WTC11 (cell line): ENCODE results near the gene IL10RB. TPM values are rescaled to one million over a fixed set of nuclear protein-coding genes. Genes with fewer than 3 reads are reported as not detected.

Source experiments
- ATAC-seq: fragments of 200-7000 bp; cut with Tn5 transposase; 2 replicates; pipeline ENCODE4 v1.10.0; 2021; ENCODE audit warnings: mild to moderate bottlenecking, moderate library complexity
- CTCF ChIA-PET: fragments of 300-600 bp; sonication (Branson Sonifier 250); formaldehyde crosslinking; loops from one replicate; lab custom pipeline; 2021; ENCODE audit warnings: antibody characterized with exemption; lab: Charles Lee
- POLR2A ChIA-PET: fragments of 350-600 bp; sonication (Branson Sonifier 250); formaldehyde crosslinking; loops from one replicate; lab custom pipeline; 2021; ENCODE audit warnings: antibody characterized with exemption; lab: Charles Lee
- DNase-seq: peaks from one replicate; pipeline ENCODE4 v3.0.0; 2021; ENCODE audit warnings: low spot score
- H3K27ac Mint-ChIP-seq: 2 replicates; pipeline ENCODE4 v1.8.0; 2021; ENCODE audit warnings: mixed read lengths
- H3K27me3 Mint-ChIP-seq: 2 replicates; pipeline ENCODE4 v1.8.0; 2021; ENCODE audit warnings: low read depth, mild to moderate bottlenecking, moderate library complexity, mixed read lengths
- H3K36me3 Mint-ChIP-seq: 2 replicates; pipeline ENCODE4 v1.8.0; 2021; ENCODE audit warnings: mixed read lengths
- H3K4me1 Mint-ChIP-seq: 2 replicates; pipeline ENCODE4 v1.8.0; 2022; ENCODE audit warnings: mixed read lengths
- H3K4me3 Mint-ChIP-seq: 2 replicates; pipeline ENCODE4 v1.8.0; 2021; ENCODE audit warnings: mild to moderate bottlenecking, moderate library complexity, mixed read lengths
- H3K9me3 Mint-ChIP-seq: 2 replicates; pipeline ENCODE4 v1.8.0; 2021; ENCODE audit warnings: mixed read lengths
- ATF6 ChIP-seq: sonication (generic); formaldehyde crosslinking; IDR thresholded peaks from 2 replicates; pipeline ENCODE4 v1.8.1; 2023; ENCODE audit warnings: mild to moderate bottlenecking, missing genetic modification reagents
- FOXP1 ChIP-seq: sonication (generic); formaldehyde crosslinking; IDR thresholded peaks from 2 replicates; pipeline ENCODE4 v1.8.0; 2022; ENCODE audit warnings: missing genetic modification reagents, mild to moderate bottlenecking, moderate library complexity, borderline replicate concordance
- FOXP4 ChIP-seq: sonication (generic); formaldehyde crosslinking; IDR thresholded peaks from 2 replicates; pipeline ENCODE4 v1.8.0; 2022; ENCODE audit warnings: mild to moderate bottlenecking, missing genetic modification reagents
- IRF2 ChIP-seq: sonication (generic); formaldehyde crosslinking; IDR thresholded peaks from 2 replicates; pipeline ENCODE4 v1.8.0; 2022; ENCODE audit warnings: low read depth, missing genetic modification reagents, borderline replicate concordance
- MLX ChIP-seq: sonication (generic); formaldehyde crosslinking; IDR thresholded peaks from 2 replicates; pipeline ENCODE4 v1.8.1; 2023; ENCODE audit warnings: mild to moderate bottlenecking, missing genetic modification reagents, moderate library complexity
- NFATC4 ChIP-seq: fragments of 250-450 bp; sonication (Bioruptor Pico); IDR thresholded peaks from 2 replicates; pipeline ENCODE4 v1.9.0; 2021; ENCODE audit warnings: mild to moderate bottlenecking
- NFYB ChIP-seq: sonication (generic); formaldehyde crosslinking; conservative IDR thresholded peaks from 2 replicates; pipeline ENCODE4 v1.8.0; 2022; ENCODE audit warnings: low read depth, missing genetic modification reagents
- TEAD1 ChIP-seq: sonication (generic); formaldehyde crosslinking; IDR thresholded peaks from 2 replicates; pipeline ENCODE4 v1.8.0; 2022; ENCODE audit warnings: mild to moderate bottlenecking, missing genetic modification reagents
- ZBTB21 ChIP-seq: sonication (generic); formaldehyde crosslinking; IDR thresholded peaks from 2 replicates; pipeline ENCODE4 v1.8.1; 2023; ENCODE audit warnings: mild to moderate bottlenecking, missing genetic modification reagents, borderline replicate concordance
- ZNF232 ChIP-seq: sonication (generic); formaldehyde crosslinking; IDR thresholded peaks from 2 replicates; pipeline ENCODE4 v1.8.0; 2022; ENCODE audit warnings: mild to moderate bottlenecking, missing genetic modification reagents
- ZNF396 ChIP-seq: fragments of 250-450 bp; sonication (Bioruptor Pico); IDR thresholded peaks from 2 replicates; pipeline ENCODE4 v1.8.0; 2021; ENCODE audit warnings: mild to moderate bottlenecking, moderate library complexity, borderline replicate concordance
- total RNA-seq: library from RNA; stranded (reverse); gene quantifications from 3 replicates; pipeline ENCODE4 v1.2.3, GENCODE V29; 2021
- TF ChIP-seq, protein P1 (sequence below): sonication (generic); formaldehyde crosslinking; IDR thresholded peaks from 2 replicates; pipeline ENCODE4 v1.8.1; 2022; ENCODE audit warnings: low read depth, missing genetic modification reagents, borderline replicate concordance
- TF ChIP-seq, protein P2 (sequence below): sonication (generic); formaldehyde crosslinking; IDR thresholded peaks from 2 replicates; pipeline ENCODE4 v1.8.1; 2023; ENCODE audit warnings: mild to moderate bottlenecking, missing genetic modification reagents, borderline replicate concordance
- TF ChIP-seq, protein P3 (sequence below): sonication (generic); formaldehyde crosslinking; IDR thresholded peaks from 2 replicates; pipeline ENCODE4 v1.8.1; 2023; ENCODE audit warnings: mild to moderate bottlenecking, missing genetic modification reagents

The IL10RB gene
- total RNA-seq, 1 experiment from 2014 or later = 3.7 TPM

- Mint-ChIP-seq H3K27me3 (no peaks in the 10 kb centered on the region), H3K4me3 (no peak overlapping the region), H3K4me1 (no peaks in the 10 kb centered on the region), H3K36me3 (peaks cover 12% of the 10 kb centered on the region), H3K9me3 (peaks cover 18% of the 10 kb centered on the region), H3K27ac (no peak overlapping the region)
- DNase-seq (no peak), ATAC-seq (no peak)
- CTCF ChIA-PET = no interaction called here
- POLR2A ChIA-PET = no interaction called here
- no peak for TF ChIP-seq ZNF232
- TF ChIP-seq IRF2 (CRISPR knock-in tag) = no peak
- TF ChIP-seq TEAD1 = no peak
- TF ChIP-seq ZNF396 (CRISPR knock-in tag) = no peak
- TF ChIP-seq, protein P1, sequence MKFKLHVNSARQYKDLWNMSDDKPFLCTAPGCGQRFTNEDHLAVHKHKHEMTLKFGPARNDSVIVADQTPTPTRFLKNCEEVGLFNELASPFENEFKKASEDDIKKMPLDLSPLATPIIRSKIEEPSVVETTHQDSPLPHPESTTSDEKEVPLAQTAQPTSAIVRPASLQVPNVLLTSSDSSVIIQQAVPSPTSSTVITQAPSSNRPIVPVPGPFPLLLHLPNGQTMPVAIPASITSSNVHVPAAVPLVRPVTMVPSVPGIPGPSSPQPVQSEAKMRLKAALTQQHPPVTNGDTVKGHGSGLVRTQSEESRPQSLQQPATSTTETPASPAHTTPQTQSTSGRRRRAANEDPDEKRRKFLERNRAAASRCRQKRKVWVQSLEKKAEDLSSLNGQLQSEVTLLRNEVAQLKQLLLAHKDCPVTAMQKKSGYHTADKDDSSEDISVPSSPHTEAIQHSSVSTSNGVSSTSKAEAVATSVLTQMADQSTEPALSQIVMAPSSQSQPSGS (CRISPR knock-in tag) = no peak
- no peak for TF ChIP-seq NFYB (CRISPR knock-in tag)
- TF ChIP-seq ATF6 (CRISPR knock-in tag) = no peak
- TF ChIP-seq, protein P2, sequence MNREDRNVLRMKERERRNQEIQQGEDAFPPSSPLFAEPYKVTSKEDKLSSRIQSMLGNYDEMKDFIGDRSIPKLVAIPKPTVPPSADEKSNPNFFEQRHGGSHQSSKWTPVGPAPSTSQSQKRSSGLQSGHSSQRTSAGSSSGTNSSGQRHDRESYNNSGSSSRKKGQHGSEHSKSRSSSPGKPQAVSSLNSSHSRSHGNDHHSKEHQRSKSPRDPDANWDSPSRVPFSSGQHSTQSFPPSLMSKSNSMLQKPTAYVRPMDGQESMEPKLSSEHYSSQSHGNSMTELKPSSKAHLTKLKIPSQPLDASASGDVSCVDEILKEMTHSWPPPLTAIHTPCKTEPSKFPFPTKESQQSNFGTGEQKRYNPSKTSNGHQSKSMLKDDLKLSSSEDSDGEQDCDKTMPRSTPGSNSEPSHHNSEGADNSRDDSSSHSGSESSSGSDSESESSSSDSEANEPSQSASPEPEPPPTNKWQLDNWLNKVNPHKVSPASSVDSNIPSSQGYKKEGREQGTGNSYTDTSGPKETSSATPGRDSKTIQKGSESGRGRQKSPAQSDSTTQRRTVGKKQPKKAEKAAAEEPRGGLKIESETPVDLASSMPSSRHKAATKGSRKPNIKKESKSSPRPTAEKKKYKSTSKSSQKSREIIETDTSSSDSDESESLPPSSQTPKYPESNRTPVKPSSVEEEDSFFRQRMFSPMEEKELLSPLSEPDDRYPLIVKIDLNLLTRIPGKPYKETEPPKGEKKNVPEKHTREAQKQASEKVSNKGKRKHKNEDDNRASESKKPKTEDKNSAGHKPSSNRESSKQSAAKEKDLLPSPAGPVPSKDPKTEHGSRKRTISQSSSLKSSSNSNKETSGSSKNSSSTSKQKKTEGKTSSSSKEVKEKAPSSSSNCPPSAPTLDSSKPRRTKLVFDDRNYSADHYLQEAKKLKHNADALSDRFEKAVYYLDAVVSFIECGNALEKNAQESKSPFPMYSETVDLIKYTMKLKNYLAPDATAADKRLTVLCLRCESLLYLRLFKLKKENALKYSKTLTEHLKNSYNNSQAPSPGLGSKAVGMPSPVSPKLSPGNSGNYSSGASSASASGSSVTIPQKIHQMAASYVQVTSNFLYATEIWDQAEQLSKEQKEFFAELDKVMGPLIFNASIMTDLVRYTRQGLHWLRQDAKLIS (CRISPR knock-in tag) = no peak
- TF ChIP-seq FOXP4 = no peak
- no peak for TF ChIP-seq NFATC4 (CRISPR knock-in tag)
- TF ChIP-seq FOXP1 (CRISPR knock-in tag) = no peak
Measured at GRCh38 chr21:33281096-33281652, 15.0 kb downstream of the IL10RB start.

- Mint-ChIP-seq H3K27me3 (no peaks in the 10 kb centered on the region), H3K4me3 (no peak overlapping the region), H3K27ac (no peak overlapping the region), H3K4me1 (no peaks in the 10 kb centered on the region), H3K9me3 (peaks cover 18% of the 10 kb centered on the region), H3K36me3 (peaks cover 12% of the 10 kb centered on the region)
- CTCF ChIA-PET = interaction anchor here (2.2 kb wide), 1 partner anchor 78 kb away, joined by 7 read pairs; no protein-coding TSS in a partner anchor
- ATAC-seq (no peak), DNase-seq (no peak)
- POLR2A ChIA-PET = interaction anchor here (1.0 kb wide), 1 partner anchor 42 kb away, joined by 3 read pairs; the partner anchor contains the start of gene IFNAR1
- TF ChIP-seq, protein P2 (CRISPR knock-in tag) = no peak
- TF ChIP-seq ZBTB21 (CRISPR knock-in tag) (no peak), FOXP4 (no peak), TEAD1 (no peak), MLX (CRISPR knock-in tag) (no peak)
- TF ChIP-seq, protein P3, sequence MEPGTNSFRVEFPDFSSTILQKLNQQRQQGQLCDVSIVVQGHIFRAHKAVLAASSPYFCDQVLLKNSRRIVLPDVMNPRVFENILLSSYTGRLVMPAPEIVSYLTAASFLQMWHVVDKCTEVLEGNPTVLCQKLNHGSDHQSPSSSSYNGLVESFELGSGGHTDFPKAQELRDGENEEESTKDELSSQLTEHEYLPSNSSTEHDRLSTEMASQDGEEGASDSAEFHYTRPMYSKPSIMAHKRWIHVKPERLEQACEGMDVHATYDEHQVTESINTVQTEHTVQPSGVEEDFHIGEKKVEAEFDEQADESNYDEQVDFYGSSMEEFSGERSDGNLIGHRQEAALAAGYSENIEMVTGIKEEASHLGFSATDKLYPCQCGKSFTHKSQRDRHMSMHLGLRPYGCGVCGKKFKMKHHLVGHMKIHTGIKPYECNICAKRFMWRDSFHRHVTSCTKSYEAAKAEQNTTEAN = no peak
Measured at GRCh38 chr21:33283203-33283602, 17.0 kb downstream of the IL10RB start.
